HCEC 1CT (cell line): ENCODE results near the gene TUBA1B.

Experiments
- DNase-seq: peaks from one replicate; pipeline ENCODE4 v3.0.0-alpha.2; 2017

The TUBA1B gene

DNA sequence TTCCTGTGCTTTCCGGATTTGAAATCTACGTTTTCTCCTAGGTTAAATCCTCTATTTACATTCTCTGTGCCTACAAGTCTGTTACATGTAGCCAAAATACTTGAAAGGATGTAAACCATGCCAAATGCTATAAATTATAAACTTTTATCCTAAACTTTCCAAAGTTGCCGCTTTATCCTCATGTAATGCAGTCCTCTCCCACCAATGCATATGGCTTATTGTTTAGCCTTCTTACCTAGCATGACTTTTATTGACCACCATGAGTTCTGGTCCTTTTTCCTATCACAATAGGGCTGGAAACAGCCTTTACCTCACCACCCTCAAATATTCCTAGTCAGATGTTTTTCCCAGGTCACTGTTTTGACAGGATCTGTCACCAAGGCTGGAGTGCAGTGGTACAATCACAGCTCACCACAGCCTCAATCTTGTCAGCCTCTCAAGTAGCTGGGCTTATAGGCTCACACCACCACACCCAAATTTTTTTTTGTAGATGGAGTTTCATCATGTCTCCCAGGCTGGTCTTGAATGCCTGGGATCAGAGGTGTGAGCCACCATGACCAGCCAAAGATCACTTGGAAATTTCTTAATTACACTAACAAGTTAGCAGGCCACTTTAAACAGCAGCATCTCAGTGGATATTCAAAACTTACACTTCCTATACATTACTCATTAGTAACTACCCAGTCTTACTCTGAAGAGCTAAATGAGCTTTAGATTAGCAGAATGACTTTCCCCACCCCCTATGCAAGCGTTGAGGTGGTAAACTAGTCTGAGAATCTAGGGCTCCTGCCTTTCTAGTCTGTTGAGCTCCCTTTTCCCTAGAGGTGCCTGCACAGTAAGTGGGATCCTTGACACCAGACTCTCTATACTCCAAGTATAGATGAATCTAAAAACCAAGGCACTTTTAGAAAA is 4.1 kb downstream of the TUBA1B start:
- peak; percentile 25 for DNase-seq

DNA sequence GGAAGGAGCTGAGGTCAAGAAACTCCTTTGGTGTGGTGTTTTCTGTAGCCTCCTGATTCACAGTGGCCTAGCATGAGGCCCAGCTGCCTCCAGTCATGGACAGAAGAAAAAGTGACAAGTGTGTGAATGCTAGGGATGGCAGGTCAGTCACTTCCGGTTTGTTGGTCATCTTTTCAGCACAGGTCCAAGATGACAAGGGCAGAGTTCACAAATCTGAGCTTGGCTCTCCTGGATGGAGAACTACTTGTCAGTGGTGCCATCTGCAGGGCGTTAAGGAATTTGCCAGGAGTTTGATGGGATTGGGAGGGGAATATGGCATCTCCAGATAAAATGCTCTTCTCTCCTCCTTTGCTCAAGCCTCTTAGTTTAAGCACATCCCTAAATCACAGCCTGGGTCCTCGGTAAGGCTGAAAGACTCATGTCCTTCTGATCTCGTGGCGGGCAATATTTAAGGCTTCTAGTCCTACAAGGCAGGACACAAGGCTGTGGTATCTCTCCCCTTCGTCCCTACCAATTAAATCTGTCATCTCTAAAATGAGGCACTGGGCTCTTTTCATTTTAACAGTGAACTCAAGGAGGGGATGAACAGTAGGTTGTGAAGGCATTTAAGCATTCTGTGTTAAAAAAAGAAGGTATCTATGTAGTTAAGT is 10.0 kb downstream of the TUBA1B start:
- peak; percentile 67 for DNase-seq

DNA sequence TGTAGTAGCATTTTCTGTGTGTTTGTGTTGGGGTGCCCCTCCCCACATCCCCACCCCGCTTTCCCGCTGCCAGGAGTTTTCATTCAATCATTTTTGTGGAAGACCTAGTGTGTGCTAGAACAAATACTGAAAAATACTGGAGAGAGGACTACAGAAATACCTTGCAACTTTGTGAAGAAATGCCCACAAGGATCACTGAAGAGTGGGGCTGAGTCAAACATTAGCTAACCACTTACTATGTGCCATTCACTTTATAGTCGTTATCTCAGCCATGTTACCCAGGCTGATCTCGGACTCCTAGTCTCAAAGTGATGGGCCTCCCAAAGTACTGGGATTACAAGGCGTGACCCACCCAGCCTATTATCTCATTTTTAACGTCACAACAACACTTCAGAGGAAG is 20.0 kb downstream of the TUBA1B start:
- no peak for DNase-seq

DNA sequence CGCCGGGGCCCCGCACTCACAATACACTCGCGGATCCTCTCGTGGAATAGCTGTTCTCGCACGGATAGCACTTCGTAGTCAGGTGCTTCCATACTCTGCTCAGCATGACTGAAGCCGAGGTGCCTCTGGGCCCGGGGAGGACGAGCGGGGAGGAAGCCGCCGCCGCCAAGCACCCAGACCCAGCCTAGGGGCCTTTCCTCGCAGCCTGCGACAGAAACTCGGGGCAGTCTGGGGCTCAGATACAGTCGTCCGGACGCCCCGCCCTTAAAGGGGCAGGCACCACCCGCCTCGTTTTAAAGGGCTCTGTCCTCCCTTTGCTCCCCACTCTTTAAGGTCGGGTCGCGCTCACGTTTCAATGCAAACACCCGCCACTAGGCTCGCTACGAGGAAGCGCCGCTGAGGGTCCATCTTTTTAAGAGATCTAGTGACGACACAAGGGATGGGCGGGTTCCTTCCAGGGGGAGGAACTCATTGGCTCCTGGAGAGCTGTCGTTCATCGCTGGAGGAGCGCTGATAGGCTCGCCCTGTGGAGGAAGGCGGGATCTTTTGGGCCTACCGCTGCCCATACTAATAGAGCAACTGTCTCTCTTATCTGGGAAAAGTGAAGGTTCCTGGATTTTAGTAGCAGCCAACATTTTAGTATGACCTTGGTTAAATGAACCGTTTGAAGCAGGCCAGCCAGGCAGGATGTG is 20.6 kb downstream of the TUBA1B start, which contains the start of gene LMBR1L:
Gene LMBR1L (minus strand): TSS at position 384 of the 692 bp plus-strand sequence. CDS start 292 bp downstream, at position 92.
- peak; percentile 98 for DNase-seq

DNA sequence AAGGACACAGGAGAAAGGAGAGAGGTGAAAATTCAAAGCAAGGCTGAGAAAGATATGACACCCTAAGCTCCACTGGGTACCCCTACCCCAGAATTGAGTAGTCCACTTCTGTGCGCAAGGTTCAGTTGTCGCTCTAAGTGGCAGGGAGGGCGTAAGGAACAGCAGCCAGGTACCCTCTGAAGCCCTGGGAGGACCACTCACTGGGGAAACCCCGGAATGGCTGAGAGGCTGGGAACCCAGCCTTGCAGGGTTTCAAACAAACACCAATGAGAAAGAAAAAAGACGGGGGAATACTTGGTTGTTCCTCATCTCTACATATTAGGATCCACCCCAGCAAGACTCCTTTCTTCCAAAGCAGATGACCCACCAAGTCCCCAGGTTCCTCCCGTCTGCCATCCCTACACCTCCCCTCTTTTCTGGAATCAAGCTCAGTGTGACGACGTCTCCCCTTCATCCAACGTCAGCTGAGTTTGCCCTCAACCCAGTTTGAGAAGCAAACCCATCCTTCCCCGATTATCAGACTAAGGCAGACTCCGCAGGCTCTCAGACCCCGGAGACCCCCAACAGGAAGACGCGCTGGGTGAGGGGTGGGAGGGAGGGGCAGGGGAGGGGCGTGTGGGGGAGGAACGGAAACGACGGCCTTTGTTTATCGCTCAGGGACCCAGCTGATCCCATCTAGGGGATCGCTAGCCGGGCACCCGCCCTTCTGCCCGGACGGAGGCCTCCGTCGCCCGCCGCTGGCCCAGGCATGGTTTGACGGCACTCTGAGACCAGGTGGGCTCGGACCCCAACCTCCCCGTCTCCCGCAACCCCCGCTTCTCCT is 21.3 kb downstream of the TUBA1B start:
- DNase-seq = no peak

DNA sequence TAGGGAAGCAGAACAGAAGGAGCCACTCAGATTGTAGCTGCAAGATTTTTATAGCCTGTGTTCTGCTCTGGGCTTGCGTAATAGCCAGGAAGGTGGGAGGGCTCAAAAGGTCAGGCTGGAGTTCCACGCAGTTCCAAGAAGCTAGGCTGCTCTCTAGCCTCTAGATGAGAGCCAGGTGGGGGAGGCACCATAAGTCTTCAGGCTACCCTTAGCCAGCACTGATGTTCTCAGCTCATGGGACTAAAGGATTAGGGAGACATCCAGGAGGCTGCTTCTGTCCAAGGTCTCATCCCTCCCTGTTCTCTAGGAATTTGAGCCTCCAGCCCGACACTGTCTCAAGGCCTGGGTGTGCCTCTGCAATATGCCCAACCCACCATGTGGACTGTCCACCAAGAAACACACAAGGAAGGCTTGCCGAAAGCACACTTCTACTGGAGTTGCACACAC is 22.2 kb downstream of the TUBA1B start:
- DNase-seq = peak; percentile 44

DNA sequence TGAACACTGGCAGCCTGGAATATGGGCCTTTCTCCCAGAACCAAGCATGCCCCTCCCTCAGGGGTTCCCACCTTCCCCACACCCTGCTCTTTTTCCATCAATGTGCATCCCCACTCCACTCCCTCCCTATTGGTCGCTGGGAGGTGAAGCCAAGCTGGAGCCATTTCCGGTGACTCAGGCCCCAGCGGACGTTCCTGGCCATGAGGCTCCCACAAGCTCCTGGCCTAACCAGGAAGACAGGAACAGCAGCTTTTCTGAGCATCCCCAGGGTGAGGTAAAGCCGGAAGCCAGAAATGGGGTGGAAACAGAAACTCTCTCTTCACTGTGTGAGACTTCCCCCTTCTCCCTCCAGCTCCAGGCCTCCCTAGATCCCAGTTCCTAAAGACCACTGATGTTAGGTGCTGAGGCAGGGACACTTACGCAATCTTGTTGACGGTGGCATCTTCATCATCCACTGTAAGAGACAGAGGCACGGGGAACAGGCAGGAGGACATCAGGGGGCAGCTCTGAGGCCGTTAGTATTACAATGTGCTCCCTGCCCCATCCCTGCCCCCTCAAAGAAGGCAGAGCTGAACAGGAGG is 25.6 kb downstream of the TUBA1B start:
- DNase-seq = no peak

DNA sequence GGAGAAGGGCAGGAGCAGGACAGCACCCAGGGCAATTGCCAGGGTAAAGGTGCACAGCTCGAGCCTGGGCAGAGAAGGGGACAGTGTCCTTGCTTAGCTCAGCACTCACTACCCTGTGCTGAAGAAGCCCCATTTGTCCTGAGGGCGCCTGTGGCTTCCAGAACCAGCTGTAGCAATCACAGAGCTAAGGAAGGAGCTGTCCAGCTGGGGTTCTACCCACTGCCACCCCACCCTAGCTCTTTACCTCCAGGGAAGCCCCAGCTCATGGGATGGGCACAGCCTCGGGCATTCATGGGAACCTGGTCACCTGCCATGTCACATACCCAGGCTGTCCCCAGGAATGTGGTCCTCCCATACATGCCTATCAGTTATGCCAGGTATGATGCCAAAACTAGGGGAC is 26.4 kb downstream of the TUBA1B start:
- DNase-seq = no peak

DNA sequence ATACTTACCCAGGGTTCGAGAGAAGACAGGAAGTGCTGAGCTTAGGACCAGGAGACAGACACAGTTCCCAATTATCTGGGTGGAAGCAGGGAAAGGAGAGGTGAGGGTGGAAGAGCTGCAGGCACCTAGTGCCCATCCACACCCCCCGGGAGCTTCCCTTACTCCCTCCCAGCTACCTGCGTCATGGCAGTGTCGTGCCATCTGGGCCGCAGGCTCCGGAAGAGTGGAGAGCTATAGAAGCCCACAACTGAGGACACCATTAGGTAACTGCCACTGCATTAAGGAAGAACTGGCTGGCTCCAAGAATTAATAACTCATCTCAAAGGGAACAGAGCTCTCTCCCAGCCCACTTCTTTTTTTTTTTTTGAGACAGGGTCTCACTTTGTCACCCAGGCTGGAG is 30.8 kb downstream of the TUBA1B start:
- DNase-seq = no peak

DNA sequence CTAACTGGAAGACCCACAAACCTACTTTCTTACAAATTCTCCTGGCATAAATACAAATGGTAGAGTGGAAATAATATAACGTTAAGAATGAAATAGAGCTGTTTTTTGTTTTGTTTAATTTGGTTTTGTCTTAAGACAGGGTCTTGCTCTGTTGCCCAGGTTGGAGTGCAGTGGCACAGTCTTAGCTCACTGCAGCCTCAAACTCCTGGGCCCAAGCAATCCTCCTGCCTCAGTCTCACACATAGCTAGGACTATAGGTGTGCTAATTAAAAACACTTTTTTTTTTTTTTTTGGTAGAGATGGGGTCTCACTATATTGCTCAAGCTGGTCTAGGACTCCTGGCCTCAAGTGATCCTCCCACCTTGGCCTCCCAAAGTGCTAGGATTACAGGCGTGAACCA is 32.5 kb downstream of the TUBA1B start:
- no peak for DNase-seq

DNA sequence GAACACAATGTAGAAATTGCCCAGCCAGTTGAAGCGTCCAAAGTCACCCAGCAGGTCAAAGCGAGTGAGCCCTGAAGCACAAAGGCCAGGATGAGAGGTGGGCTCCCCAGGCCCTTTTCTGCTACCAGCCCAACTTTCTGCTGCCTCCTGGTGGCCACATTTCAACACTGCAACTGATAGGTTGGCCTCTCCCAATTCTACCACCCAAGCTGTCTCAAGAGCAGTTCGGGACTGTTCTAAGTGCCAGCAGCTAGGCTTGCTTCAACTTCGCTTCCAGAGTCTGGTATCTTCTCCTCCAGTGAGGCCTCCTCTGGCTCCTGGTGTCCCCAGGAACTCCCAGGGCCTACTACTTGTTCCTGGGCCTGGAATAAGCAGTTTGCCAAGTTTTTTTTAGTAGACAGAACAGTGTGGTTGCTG is 33.2 kb downstream of the TUBA1B start:
- peak; percentile 37 for DNase-seq

DNA sequence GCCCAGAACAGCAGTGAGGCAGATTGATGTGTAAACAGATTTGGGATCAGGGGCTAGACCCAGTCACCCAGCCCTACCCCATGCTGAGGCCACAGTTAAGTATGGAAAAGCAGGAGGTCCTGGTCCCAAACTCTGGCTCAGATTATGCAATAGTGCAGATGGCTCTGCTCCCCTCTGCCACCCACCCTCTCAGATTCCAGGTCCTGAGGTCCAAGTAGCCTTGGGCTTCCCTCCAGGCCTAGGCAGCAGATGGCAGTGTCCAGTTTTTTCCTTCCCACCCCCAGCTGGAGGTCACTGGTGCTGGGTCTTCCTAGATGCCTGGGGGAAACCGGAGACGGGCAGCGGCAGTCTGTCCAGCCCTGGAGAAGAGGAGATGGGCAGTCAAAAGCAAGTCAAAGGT is 33.8 kb downstream of the TUBA1B start:
- DNase-seq = no peak

DNA sequence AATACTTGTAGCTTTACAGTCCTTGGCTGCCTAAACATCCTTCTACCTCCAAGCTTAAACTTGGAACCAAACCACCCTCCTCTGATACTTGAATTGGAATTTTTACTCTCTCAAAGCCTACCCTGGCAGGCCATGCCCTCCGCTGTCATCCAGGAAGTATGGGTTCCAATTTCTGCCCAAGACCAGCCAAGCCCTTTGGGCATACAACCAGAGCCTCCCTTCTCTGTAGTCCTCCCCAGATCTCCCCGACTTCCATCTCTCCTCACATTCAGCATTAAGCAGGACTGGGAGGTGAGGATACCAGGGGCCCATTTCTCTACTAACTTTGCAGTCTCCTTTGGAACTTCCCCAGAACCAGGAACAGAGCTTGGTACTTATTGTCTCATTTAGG is 36.2 kb downstream of the TUBA1B start:
- no peak for DNase-seq

DNA sequence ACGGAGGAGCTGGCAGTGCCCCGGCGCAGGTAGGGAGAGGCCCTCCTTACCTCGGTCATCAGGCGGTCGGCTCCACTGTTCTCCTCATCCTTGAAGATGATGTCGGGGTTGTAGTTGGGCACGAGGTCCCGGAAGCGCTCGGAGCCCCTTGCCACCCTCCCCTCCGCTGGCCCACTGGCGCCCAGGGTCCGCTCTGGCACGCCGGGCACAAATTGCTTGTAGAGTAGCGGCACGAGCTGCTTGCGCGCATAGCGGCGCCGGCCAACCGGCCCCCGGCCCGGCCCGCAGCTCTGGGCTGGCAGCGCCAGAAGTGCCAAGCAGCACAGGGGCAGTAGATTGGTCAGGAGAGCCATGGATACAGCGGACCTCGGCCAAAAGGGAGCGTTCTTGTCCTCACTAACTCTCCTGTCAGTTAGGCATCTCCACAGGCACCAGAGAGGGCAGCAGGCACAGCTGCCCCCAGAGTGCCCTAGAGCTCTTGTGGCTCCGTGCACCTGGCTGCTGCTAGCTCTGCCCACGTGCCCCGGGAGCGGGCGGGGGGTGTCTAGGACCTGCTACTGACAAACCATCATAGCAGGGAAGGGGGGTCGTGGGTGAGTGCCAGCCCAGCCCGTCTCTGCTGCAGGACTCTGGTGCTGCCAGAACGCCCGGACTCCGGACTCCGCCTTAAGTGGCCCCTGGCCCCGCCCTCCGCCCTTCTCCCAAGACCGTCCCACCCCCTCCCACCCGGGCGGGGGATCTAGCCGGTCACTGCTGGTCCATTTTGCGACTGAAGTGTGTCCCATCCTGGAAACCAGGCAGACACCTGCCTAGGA is 36.8 kb downstream of the TUBA1B start, which contains the start of gene DHH:
Gene DHH (minus strand): TSS at position 642 of the 815 bp plus-strand sequence. CDS start 289 bp downstream, at position 353.
- no peak for DNase-seq

DNA sequence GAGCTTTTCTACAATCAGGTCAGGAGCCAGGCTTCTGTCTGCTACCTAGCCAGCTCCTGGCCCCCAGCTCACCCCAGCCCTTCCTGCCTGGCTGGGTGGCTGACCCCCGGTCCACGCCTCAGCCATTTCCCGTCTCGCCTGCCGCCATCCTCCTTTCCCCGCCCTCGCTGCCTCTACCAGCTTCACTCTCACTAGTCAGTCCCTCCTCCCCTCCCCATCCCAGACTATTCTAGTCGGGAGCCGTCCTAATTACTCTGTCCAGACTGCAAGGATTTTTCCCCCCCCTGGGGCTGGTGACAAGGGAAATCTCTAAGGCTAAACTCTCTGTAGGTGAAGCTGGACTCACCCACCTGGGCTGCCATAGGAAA is 37.4 kb downstream of the TUBA1B start:
- DNase-seq = no peak

DNA sequence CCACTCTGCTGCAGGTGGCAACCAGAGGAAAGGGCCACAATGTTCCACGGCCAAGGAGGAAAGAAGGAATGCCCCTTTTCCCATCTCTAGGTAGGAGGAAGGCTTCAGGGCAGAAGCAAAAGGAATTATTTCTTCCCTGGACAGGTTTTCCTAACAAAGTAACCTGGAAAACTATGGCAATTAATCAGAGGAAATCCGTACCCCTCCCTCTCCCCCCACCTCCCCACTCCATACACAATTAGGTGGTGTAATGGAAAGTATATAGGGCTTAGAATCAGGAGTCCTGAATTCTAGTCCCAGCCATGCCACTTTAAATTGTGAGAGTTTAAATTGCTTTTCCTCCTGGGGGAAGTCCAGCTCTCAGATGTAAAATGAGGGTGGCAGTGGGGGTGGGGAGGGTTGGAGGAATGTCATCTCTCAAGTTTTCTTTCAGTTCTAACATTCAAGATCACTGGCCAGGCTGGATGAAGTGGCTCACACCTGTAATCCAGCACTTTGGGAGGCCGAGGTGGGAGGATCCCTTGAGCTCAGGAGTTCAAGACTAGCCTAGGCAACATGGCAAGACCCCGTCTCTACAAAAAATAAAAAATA is 38.3 kb downstream of the TUBA1B start:
- no peak for DNase-seq

DNA sequence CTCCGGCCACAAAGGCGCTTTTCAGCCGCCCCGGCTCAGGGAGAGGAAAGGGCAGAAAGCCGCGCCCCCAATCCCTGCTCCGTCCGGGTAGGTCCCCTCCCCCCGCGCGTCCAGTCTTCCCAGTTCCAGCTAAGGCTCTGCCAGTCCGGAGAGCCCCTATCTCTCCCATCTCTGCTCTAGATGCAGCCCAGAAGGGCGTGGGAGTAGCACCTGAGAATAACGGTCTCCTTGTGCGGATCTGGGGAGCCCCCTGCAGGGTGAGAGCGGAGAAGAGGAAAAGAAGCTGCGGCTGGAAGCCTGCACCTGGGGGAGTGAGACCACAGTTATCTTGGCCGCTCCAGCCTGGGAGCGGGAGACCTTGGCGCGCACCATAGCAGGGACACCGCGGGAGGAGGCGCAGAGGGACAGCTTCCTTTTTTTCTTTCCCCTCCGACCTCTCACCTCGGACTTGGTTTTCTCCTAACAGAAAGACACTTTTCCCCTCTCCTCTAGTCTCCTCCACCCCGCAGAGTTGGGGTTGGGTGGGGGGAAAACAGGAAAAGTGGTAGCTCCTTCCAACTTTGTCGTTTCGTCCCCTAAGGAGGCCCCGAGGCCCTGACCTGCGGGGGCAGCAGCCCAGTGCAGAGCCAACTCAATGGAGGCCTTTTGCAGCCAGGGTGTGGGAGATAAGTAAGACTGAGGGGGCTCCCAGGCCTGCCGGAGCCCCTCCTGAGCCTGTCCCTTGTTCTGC is 38.9 kb downstream of the TUBA1B start:
- DNase-seq = no peak

DNA sequence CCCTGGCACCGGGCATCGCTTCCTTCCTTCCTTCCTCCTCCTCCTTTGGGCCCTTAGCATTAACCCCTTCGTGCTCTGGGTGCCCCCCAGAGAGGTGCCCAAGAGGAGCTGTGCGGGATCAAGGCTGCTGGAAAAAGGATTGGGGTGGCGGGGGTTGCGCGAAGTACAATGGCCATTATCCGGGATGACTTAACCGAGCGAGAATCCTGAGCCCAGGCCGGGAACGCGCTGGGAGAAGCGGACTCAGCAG is 39.4 kb downstream of the TUBA1B start:
- peak; percentile 13 for DNase-seq

DNA sequence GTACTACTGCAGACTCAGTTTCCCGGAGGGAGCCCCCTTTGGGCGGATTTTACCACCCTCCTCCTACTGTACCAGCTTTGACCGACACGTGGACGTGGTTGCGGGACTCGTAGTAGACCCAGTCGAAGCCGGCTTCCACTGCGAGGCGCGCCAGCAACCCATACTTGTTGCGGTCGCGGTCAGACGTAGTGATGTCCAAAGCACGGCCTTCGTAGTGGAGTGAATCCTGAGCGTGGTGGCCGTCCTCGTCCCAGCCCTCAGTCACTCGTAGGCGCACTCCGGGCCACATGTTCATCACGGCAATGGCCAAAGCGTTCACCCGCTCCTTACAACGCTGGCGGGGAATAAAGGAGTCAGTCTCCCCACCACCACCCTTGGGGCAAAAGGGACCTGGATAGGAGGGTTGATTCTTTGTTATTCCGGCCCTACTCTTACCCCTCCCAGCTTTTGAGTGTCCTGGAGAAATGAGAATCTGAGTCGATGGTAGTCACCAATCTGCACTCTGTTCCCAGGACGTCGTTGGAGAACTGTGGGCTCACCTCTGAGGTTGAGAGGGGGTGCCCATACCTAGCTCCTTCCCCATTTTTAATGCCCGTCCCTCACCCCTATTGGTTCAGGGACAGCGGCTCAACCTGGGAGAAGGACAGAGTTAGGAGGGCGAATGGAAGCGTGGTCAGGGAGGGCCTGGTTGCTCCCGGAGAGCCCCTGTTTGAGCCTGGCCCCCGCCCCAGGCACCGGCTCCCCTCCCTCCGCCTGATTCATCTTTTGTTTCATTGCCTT is 39.9 kb downstream of the TUBA1B start:
- DNase-seq = no peak
